HEK293T (cell line): ENCODE data around the gene TMEM31.

ENCODE experiments used
- CTCF ChIA-PET: fragments of 350-600 bp; formaldehyde crosslinking; extraction: SDS; loops from one replicate; lab custom pipeline; 2021; ENCODE audit warnings: antibody characterized with exemption, inconsistent platforms; lab: Yijun Ruan, JAX
- POLR2A ChIA-PET: fragments of 350-600 bp; formaldehyde crosslinking; extraction: SDS; loops from one replicate; lab custom pipeline; 2020; ENCODE audit warnings: antibody characterized with exemption, inconsistent platforms; lab: Yijun Ruan, JAX
- DNase-seq: peaks from one replicate; pipeline ENCODE4 v3.0.0; 2012; ENCODE audit warnings: mixed read lengths; ENCODE audit errors: extremely low spot score
- ARNT ChIP-seq: fragments of 450-650 bp; IDR thresholded peaks from 2 replicates; pipeline ENCODE4 v1.6.1; 2017; ENCODE audit warnings: mild to moderate bottlenecking
- BHLHE40 ChIP-seq: fragments of 450-650 bp; IDR thresholded peaks from 2 replicates; pipeline ENCODE4 v1.6.1; 2016; ENCODE audit warnings: mild to moderate bottlenecking, moderate library complexity, borderline replicate concordance
- CTBP1 ChIP-seq: fragments of 450-650 bp; IDR thresholded peaks from 2 replicates; pipeline ENCODE4 v1.6.1; 2016; ENCODE audit warnings: borderline replicate concordance
- ELF4 ChIP-seq: fragments of 450-650 bp; IDR thresholded peaks from 2 replicates; pipeline ENCODE4 v1.6.1; 2017; ENCODE audit warnings: antibody characterized with exemption
- FOXA1 ChIP-seq: fragments of 450-650 bp; IDR thresholded peaks from 2 replicates; pipeline ENCODE4 v1.6.1; 2016; ENCODE audit warnings: mild to moderate bottlenecking
- FOXK2 ChIP-seq: fragments of 450-650 bp; IDR thresholded peaks from 2 replicates; pipeline ENCODE4 v1.6.1; 2016; ENCODE audit warnings: mild to moderate bottlenecking
- FOXM1 ChIP-seq: fragments of 450-650 bp; IDR thresholded peaks from 2 replicates; pipeline ENCODE4 v1.6.1; 2017; ENCODE audit warnings: mild to moderate bottlenecking, borderline replicate concordance
- HDGF ChIP-seq: fragments of 450-650 bp; IDR thresholded peaks from 2 replicates; pipeline ENCODE4 v1.6.1; 2017; ENCODE audit warnings: antibody characterized with exemption, borderline replicate concordance
- L3MBTL2 ChIP-seq: fragments of 450-650 bp; conservative IDR thresholded peaks from 2 replicates; pipeline ENCODE4 v1.6.1; 2016; ENCODE audit warnings: mild to moderate bottlenecking
- LEF1 ChIP-seq: fragments of 450-650 bp; IDR thresholded peaks from 2 replicates; pipeline ENCODE4 v1.6.1; 2017; ENCODE audit warnings: mild to moderate bottlenecking, borderline replicate concordance
- NFRKB ChIP-seq: fragments of 450-650 bp; IDR thresholded peaks from 2 replicates; pipeline ENCODE4 v1.6.1; 2016; ENCODE audit warnings: mild to moderate bottlenecking, moderate library complexity
- PKNOX1 ChIP-seq: fragments of 450-650 bp; IDR thresholded peaks from 2 replicates; pipeline ENCODE4 v1.6.1; 2016
- SP1 ChIP-seq: fragments of 450-650 bp; IDR thresholded peaks from 2 replicates; pipeline ENCODE4 v1.6.1; 2017
- SUZ12 ChIP-seq: fragments of 450-650 bp; IDR thresholded peaks from 2 replicates; pipeline ENCODE4 v1.6.1; 2016; ENCODE audit warnings: mild to moderate bottlenecking
- TARDBP ChIP-seq: fragments of 450-650 bp; IDR thresholded peaks from 2 replicates; pipeline ENCODE4 v1.6.1; 2016
- ZNF384 ChIP-seq: fragments of 450-650 bp; IDR thresholded peaks from 2 replicates; pipeline ENCODE4 v1.6.1; 2016

TMEM31 gene

GRCh38 chrX:103704863-103705262 lies 5.8 kb upstream of the TMEM31 start:
- DNase-seq, result no peak
- ChIA-PET CTCF (no interaction called here), POLR2A (interaction anchor here (1.5 kb wide), 1 partner anchor 18 kb away, joined by 3 read pairs; no protein-coding TSS in a partner anchor)
- TF ChIP-seq FOXK2, result no peak
- TF ChIP-seq PKNOX1, result no peak
- TF ChIP-seq FOXM1, result no peak
- no peak for TF ChIP-seq NFRKB
- no peak for TF ChIP-seq CTBP1
- TF ChIP-seq HDGF, result no peak
- TF ChIP-seq ARNT, result no peak
- TF ChIP-seq FOXA1, result no peak
- TF ChIP-seq ELF4, result no peak
- no peak for TF ChIP-seq LEF1
- TF ChIP-seq BHLHE40, result no peak
- no peak for TF ChIP-seq SP1
- TF ChIP-seq SUZ12, result no peak
- TF ChIP-seq L3MBTL2, result no peak
- no peak for TF ChIP-seq ZNF384
- TF ChIP-seq TARDBP, result no peak

DNA sequence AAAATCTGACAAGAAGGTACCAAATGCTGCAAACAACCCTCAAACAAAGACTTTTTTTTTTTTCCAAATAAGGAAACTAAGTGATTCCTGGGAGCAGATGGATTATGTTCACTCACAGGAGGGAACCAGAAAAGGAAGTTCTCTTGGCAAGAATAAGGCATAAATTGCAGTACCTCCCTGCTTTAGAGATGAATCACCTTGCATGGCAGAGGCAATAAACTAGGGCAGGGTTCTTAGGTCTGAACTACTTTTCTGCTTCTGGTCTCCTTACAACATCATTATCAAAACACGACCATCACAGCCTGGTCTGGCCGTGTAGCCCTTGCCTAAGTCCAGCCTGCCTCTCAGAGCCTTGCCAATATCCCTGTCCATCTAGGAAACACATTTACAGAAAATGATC lies 6.3 kb downstream of the TMEM31 start:
- POLR2A ChIA-PET, result no interaction called here
- TF ChIP-seq SP1 (no peak), HDGF (no peak), ZNF384 (no peak), ARNT (no peak), BHLHE40 (no peak), TARDBP (no peak), PKNOX1 (no peak), SUZ12 (no peak), ELF4 (no peak), FOXM1 (no peak), FOXA1 (no peak), L3MBTL2 (no peak), LEF1 (no peak), NFRKB (no peak), CTBP1 (no peak), FOXK2 (no peak)

GRCh38 chrX:103718120-103718519 lies 7.4 kb downstream of the TMEM31 start:
- no peak for TF ChIP-seq L3MBTL2
- no peak for TF ChIP-seq SP1
- TF ChIP-seq FOXM1, result no peak
- no peak for TF ChIP-seq TARDBP
- no peak for TF ChIP-seq LEF1
- TF ChIP-seq NFRKB, result no peak
- no peak for DNase-seq
- POLR2A ChIA-PET, result no interaction called here
- CTCF ChIA-PET, result no interaction called here

More for the DNA sequence above, 6.3 kb downstream of the TMEM31 start:
- CTCF ChIA-PET, result interaction anchor here (0.6 kb wide), 1 partner anchor 450 kb away, joined by 3 read pairs; no protein-coding TSS in a partner anchor
- DNase-seq, result no peak

GRCh38 chrX:103722505-103722904 lies 11.8 kb downstream of the TMEM31 start:
- DNase-seq, result no peak
- CTCF ChIA-PET, result interaction anchor here (1.2 kb wide), 1 partner anchor 11 kb away, joined by 7 read pairs; no protein-coding TSS in a partner anchor
- TF ChIP-seq ARNT (no peak), TARDBP (no peak)
- POLR2A ChIA-PET, result interaction anchor here (1.4 kb wide), 1 partner anchor 36 kb away, joined by 3 read pairs; the partner anchor contains the start of gene MORF4L2

DNA sequence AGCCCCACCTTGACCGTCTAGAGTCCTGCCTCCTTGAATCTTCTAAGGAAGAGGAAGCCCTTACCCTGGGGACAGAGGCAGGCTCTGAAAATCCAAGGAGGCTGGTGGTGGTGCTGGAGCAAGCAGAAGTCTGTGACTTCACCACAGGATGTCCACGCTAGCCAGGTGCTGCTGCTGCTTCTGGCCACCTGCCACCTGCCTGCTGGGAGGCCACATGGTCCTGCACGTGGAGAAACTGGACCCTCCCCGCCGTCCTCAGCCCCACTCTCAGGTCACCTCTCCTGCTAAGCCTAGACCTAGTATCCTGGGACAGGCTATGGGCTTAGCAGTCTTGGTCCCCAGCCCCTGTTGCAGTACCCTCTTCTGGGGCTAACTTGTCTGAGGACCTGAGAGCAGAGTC lies 15.8 kb downstream of the TMEM31 start:
- CTCF ChIA-PET, result interaction anchor here (1.2 kb wide), 1 partner anchor 14 kb away, joined by 5 read pairs; no protein-coding TSS in a partner anchor
- POLR2A ChIA-PET, result interaction anchor here (1.2 to 1.4 kb wide), 3 partner anchors 39 to 49 kb away, joined by 3 to 4 read pairs (median 3); no protein-coding TSS in a partner anchor
- TF ChIP-seq PKNOX1 (no peak), ELF4 (no peak), LEF1 (no peak), NFRKB (no peak), SUZ12 (no peak), FOXA1 (no peak), FOXK2 (no peak), ARNT (no peak), L3MBTL2 (no peak)
- DNase-seq, result no peak

- ChIA-PET CTCF (interaction anchor here (0.8 kb wide), 1 partner anchor 15 kb away, joined by 6 read pairs; no protein-coding TSS in a partner anchor), POLR2A (interaction anchor here (1.2 to 1.3 kb wide), 2 partner anchors 40 to 48 kb away, joined by 3 read pairs; no protein-coding TSS in a partner anchor)
- TF ChIP-seq CTBP1 (no peak), FOXM1 (no peak), SP1 (no peak), ARNT (no peak), PKNOX1 (no peak), ELF4 (no peak), NFRKB (no peak), SUZ12 (no peak)
- DNase-seq, result no peak
These were observed 16.4 kb downstream of the TMEM31 start for GRCh38 chrX:103727115-103727514.
